HL-60/S4 treated with phorbol 12-myristate 13-acetate at 8.2 ng/mL for 4 days and 3 days (cell line): ENCODE results near the gene PBX3.
"Not testable (repeated sequence)": the region's sequence is repeated elsewhere in the genome, so short reads cannot be mapped to it uniquely, and the experiment has no call there.

Source experiments
- in situ Hi-C: fragments of 300-500 bp; cut with MboI; formaldehyde crosslinking; loops from 2 replicates; pipeline ENCODE4 v1.15.0; 2022; ENCODE audit warnings: low sequenced_read_pairs

Gene PBX3

DNA sequence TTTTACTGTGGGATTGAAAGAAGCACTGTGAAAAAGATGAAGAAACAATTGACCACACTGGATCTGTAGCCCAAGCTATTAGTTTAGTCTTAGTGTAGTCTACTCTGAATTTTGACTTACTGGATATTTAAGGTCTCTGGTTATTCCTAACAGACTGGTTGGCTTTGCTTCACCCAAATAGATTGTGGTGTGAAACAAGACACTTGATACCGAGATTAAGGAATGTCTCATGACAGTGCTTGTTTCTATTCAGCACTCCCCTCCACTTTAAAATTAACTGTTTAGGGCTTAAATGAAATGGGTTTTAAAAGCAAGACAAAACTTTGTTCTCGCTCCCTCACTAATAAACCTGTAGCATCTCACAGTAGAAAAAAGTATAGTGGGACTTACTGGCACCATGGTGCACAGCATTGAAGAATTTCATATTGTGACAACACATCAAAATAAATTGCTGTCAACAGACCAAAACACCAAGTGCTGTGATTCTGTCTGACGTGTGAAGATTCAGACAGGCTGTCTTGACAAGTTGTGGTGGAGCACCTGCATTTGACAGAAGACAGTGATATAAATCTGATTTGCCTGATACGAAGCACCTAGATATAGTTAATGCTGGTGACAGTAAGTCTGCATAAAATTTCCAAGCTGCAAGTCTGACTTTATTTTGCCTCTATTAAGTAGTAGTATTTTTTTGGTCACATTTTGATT, 73.1 kb downstream of the PBX3 start:
- in situ Hi-C loops, result no loop called here

DNA sequence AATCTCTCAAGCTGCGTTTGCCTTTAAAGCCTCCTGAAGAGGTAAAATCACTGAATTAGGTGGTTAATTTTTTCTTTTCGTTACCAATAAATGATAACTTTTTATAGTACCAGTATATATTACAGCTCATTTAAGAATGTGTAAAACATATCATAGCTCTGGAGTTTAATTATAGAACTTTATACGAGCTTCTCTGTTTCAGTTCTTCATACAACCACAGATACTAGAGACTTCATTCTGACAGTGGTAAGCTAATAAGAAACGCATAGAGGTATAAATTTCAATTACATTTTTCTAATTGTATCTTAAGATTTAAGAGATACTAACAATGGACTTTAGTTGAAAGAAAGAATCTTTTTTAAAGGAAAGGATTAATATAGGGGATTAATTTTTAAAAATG, 73.9 kb downstream of the PBX3 start:
- in situ Hi-C loops, result no loop called here

- in situ Hi-C loops, result no loop called here
These were observed 75.0 kb downstream of the PBX3 start for GRCh38 chr9:125822160-125822559.

- in situ Hi-C loops, result no loop called here
These were observed 75.7 kb downstream of the PBX3 start for GRCh38 chr9:125822902-125823301.

GRCh38 chr9:125823874-125824406, 76.8 kb downstream of the PBX3 start:
- in situ Hi-C loops, result not testable (repeated sequence)

GRCh38 chr9:125825762-125826161, 78.6 kb downstream of the PBX3 start:
- in situ Hi-C loops, result no loop called here

DNA sequence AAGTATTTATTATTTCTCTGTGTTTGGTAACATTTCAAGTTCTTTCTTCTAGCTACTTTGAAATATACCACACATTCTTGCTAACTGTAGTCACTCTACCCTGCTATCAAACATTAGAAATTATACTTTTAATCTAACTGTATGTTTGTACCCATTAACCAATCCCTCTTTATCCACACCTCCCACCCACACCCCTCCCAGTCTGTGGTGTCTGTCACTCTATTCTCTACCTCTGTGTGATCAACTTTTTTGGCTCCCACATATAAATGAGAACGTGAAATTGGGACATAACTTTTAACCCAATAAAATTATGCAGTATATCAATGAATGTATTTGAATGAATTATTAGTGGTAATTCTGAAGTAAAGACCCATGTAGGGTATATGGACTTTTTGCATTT, 79.7 kb downstream of the PBX3 start:
- in situ Hi-C loops, result no loop called here

- in situ Hi-C loops, result no loop called here
These were observed 82.6 kb downstream of the PBX3 start for GRCh38 chr9:125829743-125830142.

DNA sequence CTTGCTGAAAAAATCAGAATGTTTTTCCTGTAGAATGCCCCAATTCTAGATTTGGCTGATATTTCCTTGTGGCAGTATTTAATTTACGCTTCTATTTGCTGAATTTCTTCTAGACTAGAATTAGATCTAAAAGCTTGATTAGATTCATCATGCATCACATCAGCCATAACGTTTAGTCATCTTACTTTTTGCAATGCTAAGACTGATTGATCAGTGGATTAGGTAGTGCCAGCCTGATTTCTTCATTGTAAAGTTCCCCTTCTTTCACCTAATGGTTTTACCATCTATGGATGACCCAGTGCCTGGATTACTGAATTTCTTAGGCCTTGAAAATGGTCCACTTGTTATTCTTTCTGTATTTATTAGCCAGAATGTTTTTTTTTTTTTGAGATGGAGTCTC, 83.9 kb downstream of the PBX3 start:
- in situ Hi-C loops, result no loop called here

- in situ Hi-C loops, result no loop called here
These were observed 84.4 kb downstream of the PBX3 start for GRCh38 chr9:125831616-125832015.

GRCh38 chr9:125835655-125836054, 88.5 kb downstream of the PBX3 start:
- in situ Hi-C loops, result no loop called here

DNA sequence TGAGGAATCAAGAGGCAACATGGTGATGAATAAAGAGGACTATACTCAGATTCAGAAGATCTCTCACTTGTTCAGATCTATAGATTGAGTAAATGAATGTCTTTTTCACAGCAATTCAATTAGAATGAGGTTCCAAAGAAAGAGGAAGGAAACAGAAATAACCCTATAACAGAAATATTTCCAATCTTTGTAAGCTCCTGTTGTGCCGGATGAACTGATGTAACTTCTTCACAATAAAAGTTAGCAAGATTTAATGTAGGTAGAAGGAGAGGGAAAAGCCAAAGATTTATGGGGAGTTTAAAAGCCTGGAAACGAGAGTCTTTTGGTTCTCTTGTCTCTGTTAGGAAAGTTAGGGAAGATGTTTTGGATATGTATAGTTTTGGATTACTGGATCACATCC, 92.1 kb downstream of the PBX3 start:
- in situ Hi-C loops, result no loop called here

- in situ Hi-C loops, result no loop called here
These were observed 94.3 kb downstream of the PBX3 start for GRCh38 chr9:125841444-125841843.

DNA sequence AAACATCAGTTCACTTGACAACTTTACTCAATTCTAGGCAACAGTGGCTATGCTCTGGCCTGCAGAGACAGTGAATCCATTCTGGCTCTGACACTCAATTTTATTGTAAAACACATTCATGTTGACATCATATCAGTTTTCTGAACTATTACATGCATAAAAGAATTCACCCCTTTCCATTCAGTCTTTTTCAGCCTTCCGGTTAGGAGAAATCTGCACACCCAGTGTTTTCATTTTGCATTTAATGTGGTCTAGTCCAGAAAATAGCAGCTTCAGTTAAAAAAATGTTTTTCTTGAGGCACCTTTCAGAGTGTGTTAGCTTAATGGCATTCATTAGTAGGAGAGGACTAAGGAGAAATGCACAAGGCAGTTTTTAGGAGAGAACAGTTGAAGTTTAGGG, 95.1 kb downstream of the PBX3 start:
- in situ Hi-C loops, result no loop called here

GRCh38 chr9:125843646-125844045, 96.5 kb downstream of the PBX3 start:
- in situ Hi-C loops, result no loop called here

- in situ Hi-C loops, result no loop called here
These were observed 97.4 kb downstream of the PBX3 start for GRCh38 chr9:125844611-125845010.

- in situ Hi-C loops, result no loop called here
These were observed 98.2 kb downstream of the PBX3 start for GRCh38 chr9:125845271-125845808.

GRCh38 chr9:125847735-125848134, 100.6 kb downstream of the PBX3 start:
- in situ Hi-C loops, result no loop called here

- in situ Hi-C loops, result no loop called here
These were observed 103.0 kb downstream of the PBX3 start for GRCh38 chr9:125850106-125850632.

DNA sequence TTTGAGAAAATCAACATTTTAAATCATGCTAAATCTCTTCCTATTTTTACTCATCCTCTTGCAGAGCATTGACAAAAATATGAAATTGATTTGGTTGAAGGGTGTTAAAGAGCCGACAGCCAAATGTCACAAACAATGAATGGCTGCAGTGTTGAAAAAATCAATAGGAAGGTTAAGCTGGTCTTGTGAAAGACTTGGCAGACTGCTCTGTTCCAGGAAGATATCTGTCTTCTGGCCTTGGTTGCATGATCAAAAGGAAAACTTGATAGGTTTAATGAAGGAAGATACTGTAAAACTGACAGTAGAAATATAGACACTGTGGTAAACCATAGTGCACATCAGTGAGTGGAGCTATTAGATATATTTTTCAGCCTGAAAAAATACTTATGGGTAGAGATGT, 103.6 kb downstream of the PBX3 start:
- in situ Hi-C loops, result no loop called here

DNA sequence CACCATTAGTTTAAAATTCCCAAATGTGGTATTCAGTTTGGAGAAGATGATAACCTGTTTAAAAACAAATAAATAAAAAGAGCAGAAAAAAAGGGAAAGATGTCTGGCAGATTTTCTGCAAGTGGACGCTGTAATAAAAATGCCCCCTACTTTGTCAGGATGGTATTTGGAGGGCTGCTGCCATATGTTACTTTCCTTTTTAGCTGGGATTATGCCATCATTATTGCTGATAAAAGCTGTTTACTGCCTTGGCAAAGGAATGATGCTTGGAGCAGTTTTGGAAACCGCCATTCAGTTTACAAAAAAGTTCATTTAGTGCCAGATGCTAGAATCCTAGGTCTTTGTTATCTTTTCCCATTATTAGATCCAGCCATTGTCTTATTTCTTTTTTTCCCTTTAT, 104.8 kb downstream of the PBX3 start:
- in situ Hi-C loops, result no loop called here

GRCh38 chr9:125852386-125852785, 105.2 kb downstream of the PBX3 start:
- in situ Hi-C loops, result no loop called here
